GM06990 (cell line): ENCODE results near the gene GFOD1.
"Not testable (repeated sequence)": the region's sequence is repeated elsewhere in the genome, so short reads cannot be mapped to it uniquely, and the experiment has no call there.

ENCODE experiments used
- DNase-seq: peaks from one replicate; pipeline ENCODE4 v3.0.0-alpha.2; 2011; ENCODE audit not compliant: insufficient read length; ENCODE audit errors: extremely low read depth
- H3K27me3 ChIP-seq: replicated peaks from 2 replicates; pipeline ENCODE4 v1.6.0; 2011; ENCODE audit warnings: low read length; ENCODE audit not compliant: control insufficient read depth, insufficient read depth
- H3K36me3 ChIP-seq: 2 replicates; pipeline ENCODE4 v1.5.1; 2011; ENCODE audit warnings: low read length; ENCODE audit not compliant: control insufficient read depth, insufficient read depth
- H3K4me3 ChIP-seq: replicated peaks from 2 replicates; pipeline ENCODE4 v1.5.1; 2011; ENCODE audit warnings: low read depth, mild to moderate bottlenecking, control low read depth, low read length
- TF ChIP-seq, protein P1 (sequence below): IDR thresholded peaks from 2 replicates; pipeline ENCODE4 v1.5.1; 2011; ENCODE audit warnings: low read length, control low read depth, mild to moderate bottlenecking, inconsistent platforms; ENCODE audit not compliant: insufficient read depth, poor library complexity, severe bottlenecking

The GFOD1 gene

GRCh38 chr6:13446381-13446780, 41.0 kb downstream of the GFOD1 start:
- peaks cover 5% of the 10 kb centered on the region for H3K36me3 ChIP-seq
- no peak for DNase-seq
- H3K4me3 ChIP-seq, result no peak overlapping the region
- TF ChIP-seq, protein P1, sequence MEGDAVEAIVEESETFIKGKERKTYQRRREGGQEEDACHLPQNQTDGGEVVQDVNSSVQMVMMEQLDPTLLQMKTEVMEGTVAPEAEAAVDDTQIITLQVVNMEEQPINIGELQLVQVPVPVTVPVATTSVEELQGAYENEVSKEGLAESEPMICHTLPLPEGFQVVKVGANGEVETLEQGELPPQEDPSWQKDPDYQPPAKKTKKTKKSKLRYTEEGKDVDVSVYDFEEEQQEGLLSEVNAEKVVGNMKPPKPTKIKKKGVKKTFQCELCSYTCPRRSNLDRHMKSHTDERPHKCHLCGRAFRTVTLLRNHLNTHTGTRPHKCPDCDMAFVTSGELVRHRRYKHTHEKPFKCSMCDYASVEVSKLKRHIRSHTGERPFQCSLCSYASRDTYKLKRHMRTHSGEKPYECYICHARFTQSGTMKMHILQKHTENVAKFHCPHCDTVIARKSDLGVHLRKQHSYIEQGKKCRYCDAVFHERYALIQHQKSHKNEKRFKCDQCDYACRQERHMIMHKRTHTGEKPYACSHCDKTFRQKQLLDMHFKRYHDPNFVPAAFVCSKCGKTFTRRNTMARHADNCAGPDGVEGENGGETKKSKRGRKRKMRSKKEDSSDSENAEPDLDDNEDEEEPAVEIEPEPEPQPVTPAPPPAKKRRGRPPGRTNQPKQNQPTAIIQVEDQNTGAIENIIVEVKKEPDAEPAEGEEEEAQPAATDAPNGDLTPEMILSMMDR, result no peak
- no peaks in the 10 kb centered on the region for H3K27me3 ChIP-seq

GRCh38 chr6:13445744-13446115, 41.7 kb downstream of the GFOD1 start:
- Histone ChIP-seq H3K27me3 (no peaks in the 10 kb centered on the region), H3K36me3 (peaks cover 5% of the 10 kb centered on the region), H3K4me3 (no peak overlapping the region)
- TF ChIP-seq, protein P1, result no peak
- DNase-seq, result no peak

DNA sequence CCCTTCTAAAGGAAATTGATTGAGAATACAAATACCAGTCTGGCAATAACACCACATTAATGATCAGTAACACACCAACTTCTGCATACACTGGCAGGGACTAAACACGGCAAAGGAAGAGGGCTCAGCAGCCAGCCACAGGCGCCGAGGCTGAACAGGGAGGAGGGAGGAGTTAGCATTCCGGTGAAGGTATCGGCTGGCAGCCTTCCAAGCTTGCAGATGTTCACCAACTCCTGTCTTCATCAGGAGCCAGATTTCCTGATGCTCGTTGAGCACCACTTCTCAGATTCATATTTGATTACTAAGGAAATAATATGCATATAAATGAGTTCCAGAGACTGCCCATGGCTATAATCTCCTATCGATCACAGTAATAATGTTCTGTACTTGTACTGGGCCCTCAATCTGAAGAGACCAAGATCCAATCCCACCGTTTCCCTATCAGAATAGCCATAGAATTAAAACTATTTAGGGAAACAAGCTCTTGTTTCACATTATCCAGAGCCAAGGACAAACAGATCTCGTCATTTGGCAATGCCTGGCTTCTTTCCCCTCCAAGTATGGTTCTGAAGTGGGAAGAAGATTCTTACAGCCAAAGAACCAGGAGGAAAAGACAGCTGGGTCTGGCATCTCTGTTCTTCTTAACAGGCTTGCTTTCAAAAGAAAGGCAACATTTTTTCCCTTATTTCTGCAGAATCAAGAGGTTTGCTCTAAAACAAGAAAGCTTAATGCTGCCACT, 42.2 kb downstream of the GFOD1 start:
- Histone ChIP-seq H3K27me3 (no peaks in the 10 kb centered on the region), H3K36me3 (peaks cover 2% of the 10 kb centered on the region; the same call in 1 of the 2 replicates), H3K4me3 (no peak overlapping the region)
- TF ChIP-seq, protein P1, result no peak
- no peak for DNase-seq

GRCh38 chr6:13444604-13445003, 42.8 kb downstream of the GFOD1 start:
- no peaks in the 10 kb centered on the region for H3K27me3 ChIP-seq
- H3K4me3 ChIP-seq, result no peak overlapping the region
- TF ChIP-seq, protein P1, result no peak
- no peak for DNase-seq
- no peaks in the 10 kb centered on the region for H3K36me3 ChIP-seq

DNA sequence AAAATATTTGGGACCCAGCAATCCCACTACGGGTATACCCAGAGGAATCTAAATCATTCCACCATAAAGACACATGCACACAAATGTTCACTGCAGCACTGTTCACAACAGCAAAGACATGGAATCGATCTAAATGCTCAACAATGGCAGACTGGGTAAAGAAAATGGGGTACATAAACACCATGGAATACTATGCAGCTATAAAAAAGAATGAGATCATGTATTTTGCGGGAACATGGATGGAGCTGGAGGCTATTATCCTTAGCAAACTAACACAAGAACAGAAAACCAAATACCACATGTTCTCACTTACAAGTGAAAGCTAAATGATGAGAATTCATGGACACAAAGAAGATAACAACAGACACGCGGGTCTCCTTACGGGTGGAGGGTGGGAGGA, 43.4 kb downstream of the GFOD1 start:
- DNase-seq, H3K4me3 ChIP-seq, H3K36me3 ChIP-seq, H3K27me3 ChIP-seq: not testable (repeated sequence)

- Histone ChIP-seq H3K4me3 (no peak overlapping the region), H3K27me3 (no peaks in the 10 kb centered on the region), H3K36me3 (no peaks in the 10 kb centered on the region)
- DNase-seq, result no peak
- TF ChIP-seq, protein P1, result no peak
These were observed 45.6 kb downstream of the GFOD1 start for GRCh38 chr6:13441778-13442177.
